Astrocyte of the hippocampus (primary cell): ENCODE measurements around the gene IPO9.
"Not testable (repeated sequence)": the region's sequence is repeated elsewhere in the genome, so short reads cannot be mapped to it uniquely, and the experiment has no call there.

Experiments used
- DNase-seq: peaks from one replicate; pipeline ENCODE4 v3.0.0; 2011; ENCODE audit warnings: low read depth, low spot score

Gene IPO9

DNA sequence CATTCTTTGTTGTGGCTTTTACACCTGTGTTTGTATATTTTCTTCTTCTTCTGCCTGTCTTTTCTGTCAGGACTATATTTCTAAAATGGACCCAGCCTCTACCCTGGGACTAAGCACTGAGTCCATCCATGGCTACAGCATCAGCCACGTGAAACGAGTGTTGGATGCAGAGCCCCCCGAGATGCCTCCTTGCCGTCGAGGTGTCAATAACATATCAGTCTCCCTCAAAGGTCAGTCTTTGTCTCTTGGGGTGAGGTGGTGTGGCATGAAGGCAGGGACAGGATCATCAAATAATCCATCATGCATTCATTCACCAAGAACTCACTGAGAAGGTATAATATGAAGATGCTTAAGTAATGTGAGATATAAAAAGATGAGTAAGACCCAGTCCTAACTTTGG is 19.1 kb upstream of the IPO9 start:
- DNase-seq: no peak

GRCh38 chr1:201810466-201811216 is 18.3 kb upstream of the IPO9 start:
- no peak for DNase-seq

- no peak for DNase-seq
These were observed 15.7 kb upstream of the IPO9 start for GRCh38 chr1:201813226-201813625.

- no peak for DNase-seq
These were observed 12.6 kb upstream of the IPO9 start for GRCh38 chr1:201816309-201816854.

GRCh38 chr1:201818971-201819750 is 9.8 kb upstream of the IPO9 start:
- no peak for DNase-seq

GRCh38 chr1:201820413-201820812 is 8.5 kb upstream of the IPO9 start:
- no peak for DNase-seq

DNA sequence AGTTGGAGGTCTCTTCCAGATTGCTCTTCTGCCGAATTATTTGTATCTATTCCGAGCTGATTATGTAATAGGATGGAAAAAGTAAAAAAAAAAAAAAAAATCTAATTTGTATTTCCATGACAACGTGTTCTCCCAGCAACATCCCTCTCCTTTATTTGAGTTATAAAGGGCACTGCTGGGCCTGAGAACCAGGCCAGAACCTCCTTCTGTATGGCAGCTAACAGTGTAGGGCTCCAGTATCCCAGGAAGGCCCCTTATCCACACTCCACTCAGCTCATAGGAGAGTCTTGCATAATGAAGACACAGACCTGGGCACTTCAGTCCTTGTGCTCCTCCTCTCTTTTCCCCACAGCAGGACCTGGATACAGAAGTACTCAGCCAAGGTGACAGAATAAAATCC is 3.7 kb upstream of the IPO9 start:
- no peak for DNase-seq

GRCh38 chr1:201826830-201827229 is 2.1 kb upstream of the IPO9 start:
- peak; percentile 31 for DNase-seq

GRCh38 chr1:201827321-201828216 is 1.4 kb upstream of the IPO9 start:
- no peak for DNase-seq

DNA sequence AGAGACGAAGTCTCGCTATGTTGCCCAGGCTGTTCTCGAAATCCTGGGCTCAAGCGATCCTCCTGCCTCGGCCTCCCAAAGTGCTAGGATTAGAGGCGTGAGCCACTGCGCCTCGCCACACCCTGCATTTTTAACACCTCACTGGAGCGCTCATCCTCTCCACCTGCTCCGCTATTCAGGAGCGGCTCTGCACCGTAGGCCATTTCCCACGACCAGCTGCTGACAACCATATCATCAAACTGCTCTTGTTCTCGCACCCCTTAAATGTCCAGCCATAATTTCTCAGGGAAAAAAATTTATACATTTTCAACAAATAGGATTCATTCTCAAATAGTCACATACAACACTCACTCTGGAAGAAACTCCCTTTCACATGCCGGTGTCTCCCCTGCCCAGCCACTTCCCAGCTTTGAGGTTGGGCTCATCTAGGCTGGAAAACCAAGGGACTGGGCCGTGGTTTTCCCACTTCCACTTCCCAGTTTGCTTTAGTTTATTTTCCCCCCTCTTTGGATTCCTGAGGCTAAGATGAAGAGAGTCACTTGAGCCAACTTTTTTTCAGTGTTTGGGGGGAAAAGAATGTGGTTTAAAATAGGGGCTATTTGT is 639 bp upstream of the IPO9 start:
- peak; percentile 53 for DNase-seq

DNA sequence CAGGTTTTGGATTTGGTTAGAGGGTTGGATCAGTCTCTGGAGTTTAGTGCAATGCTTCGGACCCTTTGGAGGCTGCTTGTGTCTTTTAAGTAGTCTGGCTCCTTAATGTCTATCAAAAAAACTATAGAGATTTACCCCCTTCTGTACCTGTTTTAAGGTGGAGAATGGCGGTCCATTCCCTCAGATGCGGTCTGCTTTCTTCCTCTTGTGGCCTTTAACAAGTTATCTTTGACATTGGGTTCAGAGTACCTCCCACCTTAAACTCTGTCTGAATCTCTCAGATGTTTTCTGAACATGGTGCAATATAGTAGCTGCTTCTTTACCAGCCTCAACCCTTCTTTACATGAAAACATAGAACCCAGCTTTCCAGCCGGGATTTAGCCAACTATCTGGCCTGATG is 2.4 kb downstream of the IPO9 start:
- no peak for DNase-seq

GRCh38 chr1:201834621-201835020 is 5.7 kb downstream of the IPO9 start:
- no peak for DNase-seq

GRCh38 chr1:201838381-201838780 is 9.4 kb downstream of the IPO9 start:
- DNase-seq: no peak

DNA sequence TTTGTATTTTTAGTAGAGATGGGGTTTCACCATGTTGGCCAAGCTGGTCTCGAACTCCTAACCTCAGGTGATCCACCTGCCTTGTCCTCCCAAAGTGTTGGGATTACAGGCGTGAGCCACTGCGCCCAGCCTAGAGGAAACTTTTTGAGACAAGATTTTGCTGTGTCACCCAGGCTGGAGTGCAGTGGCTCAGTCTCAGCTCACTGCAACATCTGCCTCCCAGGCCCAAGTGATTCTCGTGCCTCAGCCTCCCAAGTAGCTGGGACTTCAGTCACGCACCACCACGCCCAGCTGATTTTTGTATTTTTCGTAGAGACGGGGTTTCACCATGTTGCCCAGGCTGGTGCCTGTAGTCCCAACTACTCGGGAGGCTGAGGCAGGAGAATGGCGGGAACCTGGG is 10.1 kb downstream of the IPO9 start:
- DNase-seq: not testable (repeated sequence)

- DNase-seq: no peak
These were observed 11.1 kb downstream of the IPO9 start for GRCh38 chr1:201840055-201840454.

GRCh38 chr1:201840490-201840889 is 11.5 kb downstream of the IPO9 start:
- DNase-seq: no peak

- no peak for DNase-seq
These were observed 12.4 kb downstream of the IPO9 start for GRCh38 chr1:201841265-201841912.

GRCh38 chr1:201842472-201843027 is 13.6 kb downstream of the IPO9 start:
- DNase-seq: no peak

DNA sequence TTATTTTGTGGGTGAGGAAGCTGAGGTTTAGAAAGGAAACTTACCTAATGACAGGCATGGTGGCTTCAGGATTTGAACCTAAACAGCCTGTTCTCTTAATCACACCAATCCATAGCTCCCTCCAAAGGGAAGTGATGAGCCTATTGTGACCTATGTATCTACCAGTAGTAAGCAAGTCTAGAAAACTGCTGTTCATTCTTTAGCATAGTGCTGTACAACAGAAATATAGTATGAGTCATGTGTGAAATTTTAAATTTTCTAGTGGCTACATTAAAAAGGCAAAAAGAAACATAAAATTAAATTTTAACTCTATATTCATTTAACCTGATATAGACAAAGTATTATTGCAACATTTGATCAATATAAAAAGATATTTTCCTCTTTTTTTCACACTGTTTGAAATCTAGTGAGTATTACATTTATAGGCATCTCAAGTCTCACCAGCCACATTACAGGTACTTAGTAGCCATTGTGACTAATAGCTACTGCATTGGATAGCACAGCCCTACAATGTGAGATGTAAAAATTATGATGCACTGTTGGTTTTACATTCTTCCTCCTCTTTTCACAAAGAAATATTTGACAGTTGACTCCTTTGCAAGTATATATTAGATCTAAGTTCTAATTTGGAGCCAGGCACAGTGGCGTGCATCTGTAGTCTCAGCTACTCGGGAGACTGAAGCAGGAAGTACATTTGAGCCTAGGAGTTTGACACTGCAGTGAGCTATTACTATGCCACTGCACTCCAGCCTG is 16.6 kb downstream of the IPO9 start:
- DNase-seq: peak; percentile 18

DNA sequence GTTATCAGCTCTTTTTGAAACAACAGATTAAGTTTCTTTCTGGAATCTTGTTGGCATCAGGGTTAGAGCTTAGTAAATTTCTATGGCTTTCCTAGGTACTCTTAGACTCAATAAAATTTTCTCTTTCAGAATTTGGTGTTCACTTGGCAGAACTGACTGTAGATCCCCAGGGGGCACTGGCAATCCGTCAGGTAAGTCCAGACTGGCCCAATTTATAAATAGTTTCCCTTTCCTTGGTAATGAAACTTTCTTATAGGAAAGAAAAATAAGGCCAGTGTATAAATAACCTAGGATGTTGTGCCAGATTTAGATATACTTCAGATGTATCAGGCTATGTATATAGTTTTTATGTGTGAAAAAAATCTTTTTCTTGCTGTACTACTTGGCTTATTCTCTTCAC is 18.2 kb downstream of the IPO9 start:
- DNase-seq: no peak
